Lower lobe of right lung (tissue), 2 donors: ENCODE measurements around the gene ATAD1. TPM values are rescaled to one million over a fixed set of nuclear protein-coding genes. Genes with fewer than 3 reads are reported as not detected.

Experiments
- ATAC-seq, 2 donors: fragments of 200-7000 bp; cut with Tn5 transposase; one replicate each; pipeline ENCODE4 v1.9.1; 2020 to 2022; ENCODE audit warnings: mild to moderate bottlenecking in 2 of 2, moderate library complexity in 2 of 2
- DNase-seq: peaks from one replicate; pipeline ENCODE4 v3.0.0-alpha.2; 2020
- H3K27ac ChIP-seq: fragments of 200-600 bp; one replicate; pipeline ENCODE4 v1.8.0; 2022
- H3K27me3 ChIP-seq: fragments of 200-600 bp; one replicate; pipeline ENCODE4 v1.8.0; 2022; ENCODE audit warnings: low read depth
- H3K36me3 ChIP-seq: fragments of 200-600 bp; one replicate; pipeline ENCODE4 v1.8.0; 2022; ENCODE audit warnings: mild to moderate bottlenecking
- H3K4me1 ChIP-seq: fragments of 200-600 bp; one replicate; pipeline ENCODE4 v1.8.0; 2022
- H3K4me3 ChIP-seq: fragments of 200-600 bp; one replicate; pipeline ENCODE4 v1.8.0; 2022; ENCODE audit warnings: mild to moderate bottlenecking
- H3K9me3 ChIP-seq: fragments of 200-600 bp; one replicate; pipeline ENCODE4 v1.8.0; 2022
- intact Hi-C: fragments of 100-400 bp; cut with DNase I; formaldehyde crosslinking; loops from one replicate; pipeline ENCODE4 v1.11.0; 2022
- total RNA-seq: library from RNA; stranded (reverse); fragmentation: NEBNext Ultra II Directional; extraction: Animal tissue kit (Norgen Biotek cat#: 25700); gene quantifications from one replicate; pipeline ENCODE4 v1.2.1, GENCODE V29; 2021
- TF ChIP-seq, protein P1 (sequence below): fragments of 200-600 bp; IDR thresholded peaks from one replicate; pipeline ENCODE4 v1.8.0; 2022; ENCODE audit warnings: antibody characterized with exemption, mild to moderate bottlenecking
- donor health status: DM: no; HTN: yes; CAD: no; lungs with severe emphysema.

The ATAD1 gene
- total RNA-seq, 1 donor from 2014 or later = 51.2 TPM

DNA sequence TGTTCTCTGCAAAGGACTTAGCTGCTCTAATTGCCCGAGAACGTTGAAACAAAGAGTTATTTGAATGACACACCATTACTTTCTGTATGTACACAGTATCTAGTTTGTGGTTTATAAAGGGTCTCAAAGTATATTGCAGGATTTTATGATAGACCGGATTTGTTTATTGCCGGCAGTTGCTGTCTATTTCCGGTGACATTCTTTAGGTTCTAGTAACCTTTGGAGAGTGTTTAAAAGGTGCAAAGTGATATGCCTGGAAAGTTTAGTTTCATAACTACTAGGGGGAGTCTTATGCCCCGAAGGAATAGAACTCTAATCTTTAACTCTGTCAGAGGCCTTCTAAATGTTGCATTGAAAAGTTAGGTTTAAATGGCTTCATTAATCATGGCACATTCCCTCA lies 94.5 kb downstream of the ATAD1 start:
- ATAC-seq (no peak), DNase-seq (no peak)
- Histone ChIP-seq H3K9me3 (no peaks in the 10 kb centered on the region), H3K36me3 (peaks cover 25% of the 10 kb centered on the region), H3K4me3 (no peak overlapping the region), H3K27me3 (no peaks in the 10 kb centered on the region), H3K4me1 (peaks cover 22% of the 10 kb centered on the region), H3K27ac (peak overlapping the region; percentile 22)
- intact Hi-C loops = no loop called here
- TF ChIP-seq, protein P1, sequence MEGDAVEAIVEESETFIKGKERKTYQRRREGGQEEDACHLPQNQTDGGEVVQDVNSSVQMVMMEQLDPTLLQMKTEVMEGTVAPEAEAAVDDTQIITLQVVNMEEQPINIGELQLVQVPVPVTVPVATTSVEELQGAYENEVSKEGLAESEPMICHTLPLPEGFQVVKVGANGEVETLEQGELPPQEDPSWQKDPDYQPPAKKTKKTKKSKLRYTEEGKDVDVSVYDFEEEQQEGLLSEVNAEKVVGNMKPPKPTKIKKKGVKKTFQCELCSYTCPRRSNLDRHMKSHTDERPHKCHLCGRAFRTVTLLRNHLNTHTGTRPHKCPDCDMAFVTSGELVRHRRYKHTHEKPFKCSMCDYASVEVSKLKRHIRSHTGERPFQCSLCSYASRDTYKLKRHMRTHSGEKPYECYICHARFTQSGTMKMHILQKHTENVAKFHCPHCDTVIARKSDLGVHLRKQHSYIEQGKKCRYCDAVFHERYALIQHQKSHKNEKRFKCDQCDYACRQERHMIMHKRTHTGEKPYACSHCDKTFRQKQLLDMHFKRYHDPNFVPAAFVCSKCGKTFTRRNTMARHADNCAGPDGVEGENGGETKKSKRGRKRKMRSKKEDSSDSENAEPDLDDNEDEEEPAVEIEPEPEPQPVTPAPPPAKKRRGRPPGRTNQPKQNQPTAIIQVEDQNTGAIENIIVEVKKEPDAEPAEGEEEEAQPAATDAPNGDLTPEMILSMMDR = no peak

DNA sequence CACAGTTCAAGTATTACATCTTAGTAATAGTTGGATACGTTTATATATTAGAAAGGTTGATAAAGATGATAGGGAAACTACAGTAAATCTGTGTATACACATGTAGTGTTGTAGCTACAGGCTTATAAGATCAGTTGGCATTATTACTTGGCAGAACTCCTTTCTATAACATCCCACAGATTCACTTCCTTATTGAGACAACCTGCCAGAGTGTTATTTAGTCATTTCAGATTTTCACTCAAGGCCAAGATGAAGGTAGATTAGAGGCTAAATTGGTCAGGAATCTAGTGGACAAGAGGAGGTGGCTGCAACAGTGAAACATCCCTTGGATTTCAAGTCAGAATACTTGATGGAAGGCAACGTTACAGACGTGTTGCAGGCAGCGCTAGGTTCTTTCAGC lies 95.3 kb downstream of the ATAD1 start:
- intact Hi-C loops = no loop called here
- Histone ChIP-seq H3K36me3 (peaks cover 24% of the 10 kb centered on the region), H3K9me3 (no peaks in the 10 kb centered on the region), H3K27me3 (no peaks in the 10 kb centered on the region), H3K4me1 (peaks cover 22% of the 10 kb centered on the region), H3K27ac (no peak overlapping the region), H3K4me3 (no peak overlapping the region)
- no peak for DNase-seq
- no peak for ATAC-seq
- TF ChIP-seq, protein P1 = no peak

DNA sequence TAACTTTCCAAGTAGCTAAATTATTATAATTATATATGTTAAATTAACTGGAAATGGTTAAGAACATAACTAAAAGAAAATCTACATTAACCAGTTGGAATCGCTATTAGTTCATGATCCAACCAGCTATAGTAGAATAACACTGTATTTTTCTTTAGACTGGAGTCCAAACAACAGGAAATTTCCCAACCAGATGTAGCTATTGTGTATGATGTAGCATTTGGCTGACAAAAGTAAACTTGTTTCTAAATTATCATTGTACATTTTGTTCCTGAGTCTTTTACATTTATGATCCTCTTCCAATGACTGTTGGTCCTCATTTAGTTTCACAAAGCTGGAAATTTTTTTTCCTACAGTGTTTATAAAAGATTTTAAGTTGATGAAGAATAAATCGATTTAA lies 96.2 kb downstream of the ATAD1 start:
- H3K27me3 ChIP-seq = no peaks in the 10 kb centered on the region
- TF ChIP-seq, protein P1 = no peak
- peak overlapping the region; percentile 43 for H3K27ac ChIP-seq
- ATAC-seq (no peak), DNase-seq (no peak)
- H3K4me3 ChIP-seq = no peak overlapping the region
- intact Hi-C loops = no loop called here
- H3K9me3 ChIP-seq = no peaks in the 10 kb centered on the region
- peaks cover 29% of the 10 kb centered on the region for H3K4me1 ChIP-seq
- peaks cover 23% of the 10 kb centered on the region for H3K36me3 ChIP-seq

DNA sequence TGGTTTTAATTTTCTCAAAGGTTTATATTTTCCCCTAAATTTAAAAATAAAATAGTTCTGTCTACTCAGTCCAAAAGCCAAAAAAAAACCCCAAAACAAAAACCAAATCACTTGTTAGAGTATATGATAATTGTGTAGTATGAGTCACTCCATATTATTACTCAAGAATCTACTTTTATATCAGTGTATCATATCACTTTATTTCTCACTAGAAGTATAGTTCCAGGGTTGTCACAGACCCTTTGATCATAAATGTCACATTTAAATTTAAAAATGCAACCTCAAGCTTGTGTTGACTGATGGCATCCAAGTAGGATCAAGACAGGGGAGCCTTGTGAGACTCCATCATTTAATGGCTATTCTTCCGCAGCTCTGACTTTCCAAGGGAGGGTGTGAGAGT lies 97.4 kb downstream of the ATAD1 start:
- ATAC-seq = no peak
- intact Hi-C loops = no loop called here
- Histone ChIP-seq H3K4me1 (peaks cover 40% of the 10 kb centered on the region), H3K27me3 (no peaks in the 10 kb centered on the region), H3K9me3 (no peaks in the 10 kb centered on the region), H3K27ac (peak overlapping the region; percentile 43), H3K36me3 (peaks cover 26% of the 10 kb centered on the region), H3K4me3 (no peak overlapping the region)
- TF ChIP-seq, protein P1 = no peak
- DNase-seq = no peak

DNA sequence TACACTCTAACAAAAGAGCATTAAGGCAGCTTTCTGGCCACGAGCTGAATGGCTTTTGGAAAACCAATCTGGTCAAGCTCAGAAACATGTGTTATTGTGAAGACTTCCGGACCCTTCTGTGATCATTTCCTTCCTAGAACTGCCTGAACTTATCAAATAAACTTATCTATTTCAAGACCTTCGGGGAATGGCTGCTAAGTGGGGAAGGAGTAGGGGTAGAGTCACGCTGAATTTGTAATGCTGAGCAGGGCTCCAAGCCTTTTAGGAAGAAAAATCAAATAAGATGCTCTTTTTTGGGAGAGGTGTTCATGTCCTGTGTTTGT lies 101.7 kb downstream of the ATAD1 start:
- peaks cover 63% of the 10 kb centered on the region for H3K36me3 ChIP-seq
- no peak for ATAC-seq

More for the DNA sequence above, 101.7 kb downstream of the ATAD1 start:
- intact Hi-C loops = no loop called here
- DNase-seq = no peak
- H3K27me3 ChIP-seq = no peaks in the 10 kb centered on the region
- peak overlapping the region; percentile 67 for H3K27ac ChIP-seq
- peaks cover 47% of the 10 kb centered on the region for H3K4me1 ChIP-seq
- no peaks in the 10 kb centered on the region for H3K9me3 ChIP-seq
- TF ChIP-seq, protein P1 = no peak
- H3K4me3 ChIP-seq = no peak overlapping the region
